GM12892 (cell line): ENCODE data around the gene EREG.

Experiments
- POLR2A ChIP-seq: IDR thresholded peaks from 2 replicates; pipeline ENCODE4 v1.6.1; 2011; ENCODE audit warnings: low read depth, low read length, control low read depth
- POLR2AphosphoS5 ChIP-seq: IDR thresholded peaks from 2 replicates; pipeline ENCODE4 v1.6.1; 2011; ENCODE audit warnings: low read depth, low read length, control low read depth

DNA sequence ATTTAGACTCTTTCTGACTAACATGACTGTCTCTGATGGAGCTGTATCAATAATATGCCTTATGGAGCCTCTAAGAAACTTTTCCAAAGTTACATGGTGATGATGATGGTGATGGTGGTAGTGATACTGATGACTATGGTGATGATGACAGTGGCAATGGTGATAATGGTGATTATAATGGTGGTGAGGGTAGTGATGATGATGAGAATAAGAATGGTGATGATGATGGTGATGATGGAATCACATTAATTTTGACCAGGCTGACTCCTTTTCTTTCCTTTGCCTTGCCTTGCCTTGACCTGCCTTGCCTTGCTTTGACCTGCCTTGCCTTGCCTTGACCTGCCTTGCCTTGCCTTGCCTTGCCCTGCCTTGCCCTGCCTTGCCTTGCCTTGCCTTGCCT is 48.3 kb downstream of the EREG start:
- TF ChIP-seq POLR2AphosphoS5 = no peak
- no peak for TF ChIP-seq POLR2A
